ENCODE results near the gene GNB1.
A peak's percentile ranks its signal among the peaks of the same experiment; 100 is the strongest.

The GNB1 gene

GRCh38 chr1:1815606-1816281, 75.1 kb downstream of the GNB1 start:
- no peak for DNase-seq

- DNase-seq = no peak
Measured at GRCh38 chr1:1809489-1809888, 81.4 kb downstream of the GNB1 start.

DNA sequence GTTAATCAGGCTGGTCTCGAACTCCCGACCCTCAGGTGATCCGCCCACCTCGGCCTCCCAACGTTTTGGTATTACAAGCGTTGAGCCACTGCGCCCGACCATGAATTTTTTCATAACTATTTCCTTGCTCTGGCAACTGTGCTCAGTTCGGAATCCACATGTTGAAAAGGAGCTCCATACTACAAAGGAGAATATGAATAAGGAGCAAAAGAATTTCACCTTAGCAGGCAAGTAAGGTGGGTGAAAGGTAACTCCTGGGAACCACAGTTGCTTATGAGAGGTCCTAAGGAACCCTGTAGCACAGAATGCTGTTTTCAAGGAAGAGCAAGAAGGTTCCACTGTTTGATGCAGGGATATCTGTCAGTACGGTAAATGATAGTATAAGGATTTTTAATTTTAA, 82.7 kb downstream of the GNB1 start:
- no peak for DNase-seq

DNA sequence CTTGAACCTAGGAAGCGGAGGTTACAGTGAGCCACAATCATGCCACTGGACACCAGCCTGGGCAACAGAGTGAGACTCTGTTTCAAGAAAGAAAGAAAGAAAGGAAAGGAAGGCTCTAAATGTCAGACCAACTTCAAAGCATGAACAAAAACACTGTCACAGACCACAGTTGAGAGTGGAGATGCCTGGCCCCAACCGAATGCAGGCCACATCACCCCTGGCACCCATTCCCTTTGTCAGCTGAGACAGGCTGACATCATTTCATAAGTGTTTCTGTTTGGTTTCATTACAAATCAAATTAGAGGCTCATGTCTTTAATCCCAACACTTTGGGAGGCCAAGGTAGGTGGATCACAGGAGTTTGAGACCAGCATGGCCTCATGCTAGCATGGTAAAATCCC, 84.0 kb downstream of the GNB1 start:
- no peak for DNase-seq

DNA sequence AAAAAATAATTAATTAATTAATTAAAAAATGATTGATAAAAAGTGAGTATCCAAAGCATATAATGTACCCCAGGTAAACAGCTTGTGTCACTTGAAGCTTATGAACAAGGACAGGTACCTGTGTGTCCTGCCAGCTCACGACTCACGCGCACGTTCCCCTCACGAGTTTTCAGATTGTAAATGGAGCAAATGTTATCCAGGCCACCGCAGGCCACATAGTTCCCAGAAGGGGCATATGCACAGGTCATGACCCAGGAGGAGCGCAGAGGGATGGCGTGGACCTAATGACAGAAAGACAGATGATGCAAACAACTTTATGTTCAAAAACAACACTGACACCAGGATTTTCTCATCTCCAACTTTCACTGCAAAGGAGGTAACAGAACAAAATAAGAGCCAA, 86.6 kb downstream of the GNB1 start:
- DNase-seq = no peak

GRCh38 chr1:1802871-1803270, 88.0 kb downstream of the GNB1 start:
- no peak for DNase-seq

DNA sequence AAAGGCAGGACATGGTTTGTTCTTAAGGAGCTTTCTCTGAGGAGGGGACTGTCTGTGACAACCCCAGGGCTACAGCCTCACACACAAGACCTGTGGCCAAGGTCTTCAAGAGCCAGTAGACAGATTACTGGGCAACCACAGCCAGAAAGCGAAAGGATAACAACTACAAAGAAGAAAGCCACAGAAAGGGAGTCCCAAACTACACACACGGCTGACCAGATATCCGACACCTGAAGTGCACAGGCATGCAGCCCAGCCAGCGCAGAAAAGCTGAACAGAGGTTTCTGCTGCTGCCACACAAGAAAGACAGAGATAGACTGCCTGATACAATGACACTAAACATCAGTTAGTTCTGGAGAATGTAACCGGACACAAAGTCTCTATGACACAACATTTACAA, 91.2 kb downstream of the GNB1 start:
- no peak for DNase-seq

- DNase-seq = no peak
Measured at GRCh38 chr1:1797731-1798341, 93.1 kb downstream of the GNB1 start.

DNA sequence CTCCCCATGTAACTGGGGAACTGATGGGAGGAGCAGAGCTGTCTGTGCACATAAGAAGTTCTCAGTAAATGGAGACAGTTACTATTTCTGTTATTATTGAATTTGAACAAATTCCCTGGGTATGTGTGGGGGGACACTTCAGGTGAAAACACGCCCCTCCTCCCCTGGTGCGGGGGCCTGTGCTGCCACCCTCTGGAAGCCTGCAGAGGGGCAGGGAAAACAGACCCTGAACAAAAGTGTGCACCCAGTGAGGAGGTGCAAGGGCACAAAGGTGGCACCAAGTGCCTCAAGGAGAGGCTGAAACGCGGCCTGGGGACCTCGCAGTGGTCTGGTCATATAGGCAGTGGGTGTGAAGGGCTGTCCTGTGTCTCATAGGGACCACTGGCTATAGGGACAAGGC, 94.4 kb downstream of the GNB1 start:
- DNase-seq = no peak

GRCh38 chr1:1794999-1795398, 95.9 kb downstream of the GNB1 start:
- DNase-seq = no peak

GRCh38 chr1:1793481-1794244, 97.2 kb downstream of the GNB1 start:
- DNase-seq = no peak

- peak; percentile 22 for DNase-seq
Measured at GRCh38 chr1:1788646-1789431, 102.0 kb downstream of the GNB1 start.

DNA sequence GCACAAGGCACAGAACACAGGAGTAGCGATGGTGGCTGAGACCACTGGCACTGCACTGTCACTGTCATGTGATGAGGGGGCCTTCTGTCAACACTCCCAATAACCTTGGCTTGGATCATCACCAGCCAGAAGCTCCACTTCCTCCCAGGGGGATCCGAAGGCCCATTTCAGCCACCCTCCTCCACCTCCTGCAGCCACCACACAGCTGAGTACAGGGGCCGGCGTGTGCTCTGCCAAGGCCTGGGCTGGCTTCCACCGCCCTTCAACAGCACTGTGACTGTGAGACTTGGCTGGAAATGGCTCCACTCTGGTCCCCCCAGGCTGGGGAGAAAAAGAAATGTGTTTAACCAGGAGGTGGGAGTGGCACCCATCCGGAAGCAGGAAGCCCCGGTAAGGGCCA, 102.8 kb downstream of the GNB1 start:
- no peak for DNase-seq

- no peak for DNase-seq
Measured at GRCh38 chr1:1786836-1787605, 103.9 kb downstream of the GNB1 start.

GRCh38 chr1:1785666-1786065, 105.2 kb downstream of the GNB1 start:
- DNase-seq = no peak

DNA sequence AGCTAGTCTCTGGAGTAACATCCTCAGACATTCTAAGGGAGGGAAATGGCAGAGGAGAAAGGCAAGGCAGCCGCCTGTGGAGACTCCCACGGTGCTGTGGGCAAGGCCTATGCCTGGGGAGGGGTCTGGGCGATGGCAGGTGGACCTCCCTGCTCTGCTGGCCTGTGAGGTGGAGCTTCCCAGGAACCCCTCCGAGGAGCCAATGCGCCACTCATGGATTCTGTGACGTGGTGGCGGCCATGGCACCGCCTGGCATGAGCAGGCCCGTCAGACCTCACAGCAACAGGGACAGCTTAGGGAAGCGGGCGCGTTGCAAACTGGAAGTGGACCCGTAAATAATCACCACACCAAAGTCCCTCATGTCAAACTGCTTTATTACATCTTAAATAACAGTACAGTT, 106.0 kb downstream of the GNB1 start:
- no peak for DNase-seq

GRCh38 chr1:1783320-1783719, 107.6 kb downstream of the GNB1 start:
- no peak for DNase-seq

GRCh38 chr1:1782399-1783221, 108.3 kb downstream of the GNB1 start:
- DNase-seq = peak; percentile 41

DNA sequence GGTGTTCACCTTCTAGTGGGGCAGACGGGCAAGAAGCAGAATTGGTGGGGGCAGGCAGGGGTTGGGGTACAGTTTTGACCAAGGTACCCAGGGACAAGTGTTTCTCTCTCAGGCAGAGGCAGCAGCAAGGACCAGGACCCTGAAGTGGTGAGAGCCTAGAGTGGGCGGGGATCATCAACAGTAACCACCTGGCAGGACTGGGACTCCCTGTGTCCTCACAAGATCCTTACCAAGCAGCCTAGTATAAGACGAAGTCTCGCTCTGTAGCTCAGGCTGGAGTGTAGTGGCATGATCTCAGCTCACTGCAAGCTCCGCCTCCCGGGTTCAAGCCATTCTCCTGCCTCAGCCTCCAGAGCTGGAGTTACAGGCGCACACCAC, 109.4 kb downstream of the GNB1 start:
- no peak for DNase-seq

DNA sequence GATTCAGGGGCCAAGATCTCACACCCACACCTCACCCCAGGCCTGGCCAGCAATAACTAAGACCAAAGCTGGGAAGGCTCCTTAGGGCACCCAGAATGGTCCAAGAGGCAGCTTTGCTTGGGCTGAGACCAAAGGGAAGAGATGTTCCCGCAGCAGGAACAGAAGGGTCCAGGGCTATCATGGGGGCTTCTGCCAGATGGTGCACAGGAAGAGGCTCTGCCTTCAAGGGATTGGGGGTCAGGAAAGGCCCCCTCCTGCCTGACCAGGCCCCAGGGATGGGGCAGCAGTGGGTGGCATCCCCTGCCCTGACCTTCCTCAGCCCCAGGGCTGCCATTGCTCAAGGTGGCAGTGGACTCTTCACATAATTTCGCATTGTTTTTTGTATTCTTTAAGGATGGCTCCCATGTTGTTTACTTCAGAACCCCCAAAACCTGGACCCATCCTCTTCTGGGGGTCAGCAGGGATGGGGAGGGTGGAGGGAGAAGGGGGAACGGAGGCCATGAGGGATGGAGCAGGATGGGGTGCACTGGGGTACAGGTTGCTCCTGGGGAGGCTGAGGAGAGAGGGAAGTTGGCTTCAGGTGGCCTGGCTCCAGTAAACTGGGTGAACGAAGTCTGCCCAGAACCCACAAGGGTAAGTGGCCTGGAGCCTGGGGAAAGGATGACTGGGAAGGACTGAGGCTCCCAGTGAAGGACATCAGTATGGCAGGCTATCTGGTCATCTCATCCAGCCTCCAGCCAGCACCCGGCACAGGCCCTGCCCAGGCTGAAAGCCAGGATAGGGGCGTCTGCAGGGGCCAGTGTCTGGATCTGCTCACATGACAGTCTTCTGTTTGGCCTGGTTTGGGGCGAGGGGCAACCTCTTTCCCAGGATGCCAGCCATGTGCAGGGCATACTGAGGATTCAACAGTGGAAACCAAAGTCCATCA, 110.0 kb downstream of the GNB1 start:
- no peak for DNase-seq

Measured in stimulated activated CD4-positive, alpha-beta T cell treated with anti-CD3 and anti-CD28 coated beads, Interleukin-15, amount 100 ng/mL, for 24 hours (primary cell).